IPS-18c (cell line): ENCODE measurements around the gene PNPLA6.
A peak's percentile ranks its signal among the peaks of the same experiment; 100 is the strongest.
"Not testable (repeated sequence)": the region's sequence is repeated elsewhere in the genome, so short reads cannot be mapped to it uniquely, and the experiment has no call there.

Experiments used
- H3K4me3 ChIP-seq: 2 replicates; pipeline ENCODE4 v1.7.0; 2013; ENCODE audit warnings: low read depth, mild to moderate bottlenecking, low read length, moderate library complexity; ENCODE audit not compliant: insufficient read depth
- H3K9me3 ChIP-seq: one replicate; pipeline ENCODE4 v1.6.1; 2013; ENCODE audit warnings: mild to moderate bottlenecking, low read length, moderate library complexity; ENCODE audit not compliant: control insufficient read depth, insufficient read depth

PNPLA6 gene

GRCh38 chr19:7526059-7526929 is 9.2 kb upstream of the PNPLA6 start:
- Histone ChIP-seq H3K9me3 (no peaks in the 10 kb centered on the region), H3K4me3 (no peak overlapping the region)

GRCh38 chr19:7527516-7528191 is 7.9 kb upstream of the PNPLA6 start:
- no peak overlapping the region for H3K4me3 ChIP-seq
- H3K9me3 ChIP-seq: no peaks in the 10 kb centered on the region

- no peak overlapping the region for H3K4me3 ChIP-seq
- H3K9me3 ChIP-seq: no peaks in the 10 kb centered on the region
Measured at GRCh38 chr19:7528192-7528519, 7.4 kb upstream of the PNPLA6 start.

- Histone ChIP-seq H3K9me3 (no peaks in the 10 kb centered on the region), H3K4me3 (no peak overlapping the region)
Measured at GRCh38 chr19:7528522-7529245, 6.8 kb upstream of the PNPLA6 start.

- Histone ChIP-seq H3K9me3 (no peaks in the 10 kb centered on the region), H3K4me3 (no peak overlapping the region)
Measured at GRCh38 chr19:7529246-7529600, 6.3 kb upstream of the PNPLA6 start.

GRCh38 chr19:7529610-7530490 is 5.7 kb upstream of the PNPLA6 start:
- H3K9me3 ChIP-seq: no peaks in the 10 kb centered on the region

GRCh38 chr19:7533281-7533885 is 2.1 kb upstream of the PNPLA6 start:
- Histone ChIP-seq H3K4me3 (peak overlapping the region; percentile 56), H3K9me3 (no peaks in the 10 kb centered on the region)

More at GRCh38 chr19:7529610-7530490, 5.7 kb upstream of the PNPLA6 start:
- H3K4me3 ChIP-seq: no peak overlapping the region

- H3K4me3 ChIP-seq: peak overlapping the region; percentile 82
Measured at GRCh38 chr19:7533925-7534480, 1.5 kb upstream of the PNPLA6 start.

GRCh38 chr19:7534531-7535046 is 928 bp upstream of the PNPLA6 start:
- H3K9me3 ChIP-seq: no peaks in the 10 kb centered on the region
- peak overlapping the region; percentile 82 for H3K4me3 ChIP-seq

More at GRCh38 chr19:7533925-7534480, 1.5 kb upstream of the PNPLA6 start:
- H3K9me3 ChIP-seq: no peaks in the 10 kb centered on the region

GRCh38 chr19:7535998-7536695 is 630 bp downstream of the PNPLA6 start:
- peaks cover 2% of the 10 kb centered on the region for H3K9me3 ChIP-seq
- peak overlapping the region; percentile 82 for H3K4me3 ChIP-seq

- not testable (repeated sequence) for H3K4me3 ChIP-seq, H3K9me3 ChIP-seq
Measured at GRCh38 chr19:7538990-7539389, 3.5 kb downstream of the PNPLA6 start.

- H3K4me3 ChIP-seq: no peak overlapping the region
- peaks cover 2% of the 10 kb centered on the region for H3K9me3 ChIP-seq
Measured at GRCh38 chr19:7539827-7540425, 4.4 kb downstream of the PNPLA6 start.

GRCh38 chr19:7540761-7541474 is 5.4 kb downstream of the PNPLA6 start:
- H3K9me3 ChIP-seq: peaks cover 2% of the 10 kb centered on the region
- H3K4me3 ChIP-seq: no peak overlapping the region

- no peak overlapping the region for H3K4me3 ChIP-seq
- H3K9me3 ChIP-seq: peaks cover 2% of the 10 kb centered on the region
Measured at GRCh38 chr19:7541475-7541824, 5.9 kb downstream of the PNPLA6 start.
